Testis (tissue), 3 donors: ENCODE measurements around the gene OR2T29. TPM values are rescaled to one million over a fixed set of nuclear protein-coding genes. Genes with fewer than 3 reads are reported as not detected.
A peak's percentile ranks its signal among the peaks of the same experiment; 100 is the strongest.

ENCODE experiments used
- DNase-seq: peaks from one replicate; pipeline ENCODE4 v3.0.0-alpha.2; 2019
- H3K27ac ChIP-seq, 2 donors: fragments of 200-600 bp; sonication (generic); one replicate each; pipeline ENCODE4 v1.5.1; 2019
- H3K27me3 ChIP-seq: fragments of 200-600 bp; sonication (generic); one replicate; pipeline ENCODE4 v1.5.1; 2019
- H3K36me3 ChIP-seq: fragments of 200-600 bp; sonication (generic); one replicate; pipeline ENCODE4 v1.5.1; 2017; ENCODE audit warnings: low read depth; ENCODE audit errors: missing control alignments
- H3K4me1 ChIP-seq: fragments of 200-600 bp; sonication (generic); one replicate; pipeline ENCODE4 v1.5.1; 2019
- H3K4me3 ChIP-seq, 2 donors: fragments of 200-600 bp; sonication (generic); one replicate each; pipeline ENCODE4 v1.5.1; 2017 to 2019
- H3K9me3 ChIP-seq: fragments of 200-600 bp; sonication (generic); one replicate; pipeline ENCODE4 v1.5.1; 2017
- CTCF ChIP-seq, 3 experiments: fragments of 450-650 bp in 2 of 3; fragments of 200-600 bp in 1 of 3; sonication (generic) in 1 of 3; IDR thresholded peaks; one replicate each; pipeline ENCODE4 v1.5.1; 2016 to 2019; ENCODE audit warnings: antibody characterized with exemption in 3 of 3, mild to moderate bottlenecking in 2 of 3, moderate library complexity in 1 of 3
- POLR2A ChIP-seq: fragments of 450-650 bp; IDR thresholded peaks from one replicate; pipeline ENCODE4 v1.6.1; 2017; ENCODE audit warnings: antibody characterized with exemption, mild to moderate bottlenecking, moderate library complexity
- WGBS, 2 donors: methylation state at CpG; one replicate each; pipeline ENCODE4 v1.1.5; 2018; 5-methylcytosine and 5-hydroxymethylcytosine counted together
- intact Hi-C: fragments of 100-400 bp; cut with DNase I; formaldehyde crosslinking; loops from one replicate; pipeline ENCODE4 v1.15.1; 2023; ENCODE audit warnings: low total_unique reads
- polyA plus RNA-seq: library from polyadenylated mRNA; stranded (reverse); fragments of 350-450 nt; fragmentation: Illumina TruSeq; extraction: RNeasy Lipid Tissue Mini Kit (QIAGEN cat#74804); gene quantifications from one replicate; pipeline ENCODE4 v1.2.3, GENCODE V29; 2014; ENCODE audit warnings: low read depth, low replicate concordance; ENCODE audit not compliant: insufficient read depth
- total RNA-seq, 2 donors: library from RNA; depleted of rRNA; stranded (reverse); fragments of >200 nt; gene quantifications; one replicate each; pipeline ENCODE4 v1.2.3, GENCODE V29; 2016

The OR2T29 gene
- total and polyA plus RNA-seq, 3 donors from 2014 or later: not detected

GRCh38 chr1:248596615-248597014, 34.0 kb upstream of the OR2T29 start:
- no peaks in the 10 kb centered on the region for H3K27me3 ChIP-seq
- WGBS, 2 donors: 79 to 86% methylated on average over 2 of the region's 2 CpGs
- intact Hi-C loops: no loop called here
- H3K9me3 ChIP-seq: no peaks in the 10 kb centered on the region
- no peak for TF ChIP-seq CTCF (IDR thresholded peaks at IDR 0.05)
- TF ChIP-seq POLR2A: no peak
- H3K4me3 ChIP-seq: no peak overlapping the region
- H3K4me1 ChIP-seq: no peaks in the 10 kb centered on the region
- no peak for DNase-seq
- H3K27ac ChIP-seq: no peak overlapping the region
- H3K36me3 ChIP-seq: no peaks in the 10 kb centered on the region

DNA sequence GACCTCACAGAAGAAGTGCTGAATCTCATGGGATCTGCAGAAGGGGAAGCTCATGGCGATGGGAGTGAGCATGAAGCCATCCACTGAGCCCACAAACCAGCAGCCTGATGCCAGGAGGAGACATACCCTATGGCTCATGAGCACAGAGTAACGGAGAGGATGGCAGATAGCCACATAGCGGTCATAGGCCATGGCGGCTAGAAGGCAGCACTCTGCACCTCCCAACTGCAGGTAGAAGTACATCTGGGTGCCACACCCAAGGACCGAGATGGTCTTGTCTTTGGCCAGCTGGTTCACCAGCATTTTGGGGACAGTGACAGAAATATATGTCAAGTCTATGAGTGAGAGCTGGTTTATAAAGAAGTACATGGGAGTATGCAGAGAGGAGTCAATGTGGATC, 30.7 kb upstream of the OR2T29 start:
- Histone ChIP-seq H3K9me3 (no peaks in the 10 kb centered on the region), H3K27me3 (no peaks in the 10 kb centered on the region), H3K4me3 (no peak overlapping the region), H3K36me3 (no peaks in the 10 kb centered on the region), H3K4me1 (no peaks in the 10 kb centered on the region), H3K27ac (no peak overlapping the region)
- intact Hi-C loops: no loop called here
- WGBS, 2 donors: 73 to 84% methylated on average over 5 of the region's 5 CpGs
- no peak for DNase-seq
- TF ChIP-seq CTCF (IDR thresholded peaks at IDR 0.05) (no peak), POLR2A (no peak)

DNA sequence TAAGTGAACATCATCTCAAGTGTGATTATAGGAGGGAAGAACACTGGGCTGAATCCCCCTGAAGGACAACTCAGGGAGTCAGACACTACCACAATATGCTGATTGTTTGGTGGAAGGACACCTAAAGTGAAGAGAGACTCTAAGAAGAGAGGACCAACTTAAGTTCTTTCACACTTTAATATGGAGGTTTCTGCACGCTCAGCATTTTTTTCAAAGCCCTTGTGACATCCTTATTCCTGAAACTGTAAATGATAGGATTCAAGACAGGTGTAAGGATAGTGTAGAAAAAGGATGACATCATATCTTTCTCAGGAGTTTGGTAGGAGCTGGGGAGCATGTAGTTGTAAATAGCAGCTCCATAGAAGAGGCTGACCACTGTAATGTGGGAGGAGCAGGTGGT, 30.1 kb upstream of the OR2T29 start:
- intact Hi-C loops: no loop called here
- Histone ChIP-seq H3K4me1 (no peaks in the 10 kb centered on the region), H3K4me3 (no peak overlapping the region), H3K27me3 (no peaks in the 10 kb centered on the region), H3K9me3 (no peaks in the 10 kb centered on the region), H3K27ac (no peak overlapping the region), H3K36me3 (no peaks in the 10 kb centered on the region)
- TF ChIP-seq CTCF (IDR thresholded peaks at IDR 0.05) (no peak), POLR2A (no peak)
- WGBS, 2 donors: 78 to 91% methylated on average over 1 of the region's 1 CpG
- DNase-seq: no peak

- Histone ChIP-seq H3K4me3 (peak overlapping the region in 1 of 2 donors; percentile 12), H3K36me3 (no peaks in the 10 kb centered on the region), H3K4me1 (no peaks in the 10 kb centered on the region), H3K9me3 (no peaks in the 10 kb centered on the region), H3K27me3 (no peaks in the 10 kb centered on the region), H3K27ac (no peak overlapping the region)
- TF ChIP-seq POLR2A (no peak), CTCF (IDR thresholded peaks at IDR 0.05) (no peak)
- 59 to 74% methylated on average over 17 of the region's 17 CpGs for WGBS, 2 donors
- intact Hi-C loops: no loop called here
- peak; percentile 17 for DNase-seq
Measured at GRCh38 chr1:248590055-248590454, 27.5 kb upstream of the OR2T29 start.

- H3K27me3 ChIP-seq: no peaks in the 10 kb centered on the region
- no peak for DNase-seq
- intact Hi-C loops: no loop called here
- no peaks in the 10 kb centered on the region for H3K4me1 ChIP-seq
- H3K36me3 ChIP-seq: no peaks in the 10 kb centered on the region
- H3K9me3 ChIP-seq: no peaks in the 10 kb centered on the region
- no peak overlapping the region for H3K27ac ChIP-seq
- H3K4me3 ChIP-seq: no peak overlapping the region
- WGBS, 2 donors: 67 to 71% methylated on average over 3 of the region's 3 CpGs
- TF ChIP-seq POLR2A: no peak
- TF ChIP-seq CTCF (IDR thresholded peaks at IDR 0.05): no peak
Measured at GRCh38 chr1:248589334-248589733, 26.8 kb upstream of the OR2T29 start.
